ENCODE results near the gene CCDC24.

DNA sequence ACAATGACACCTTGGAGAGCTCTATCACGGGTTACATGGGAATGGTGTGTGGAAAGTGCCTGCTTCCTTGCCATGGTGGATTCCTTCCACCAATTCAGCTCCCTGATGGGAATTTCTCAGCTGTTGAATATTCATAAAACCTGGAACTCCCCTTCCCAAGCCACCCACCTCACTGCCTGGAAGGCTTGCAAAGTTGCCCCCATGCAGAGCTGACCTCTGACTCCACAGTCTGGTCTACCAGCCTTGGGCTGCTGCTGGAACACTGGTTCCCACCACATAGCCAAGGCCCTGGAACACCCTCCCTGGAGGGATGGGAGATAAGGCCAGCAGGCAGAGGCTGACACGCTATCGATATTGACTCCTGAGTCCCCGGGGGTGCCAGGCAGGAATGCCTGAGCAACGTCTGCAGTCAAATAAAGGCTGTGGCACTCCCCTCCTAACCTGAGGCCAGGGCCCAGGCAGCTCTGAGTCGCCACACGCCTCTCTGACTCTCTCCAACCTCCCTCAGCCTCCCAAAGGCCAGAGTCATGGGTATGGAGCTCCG lies 8.8 kb downstream of the CCDC24 start:
- TF ChIP-seq, protein P1, sequence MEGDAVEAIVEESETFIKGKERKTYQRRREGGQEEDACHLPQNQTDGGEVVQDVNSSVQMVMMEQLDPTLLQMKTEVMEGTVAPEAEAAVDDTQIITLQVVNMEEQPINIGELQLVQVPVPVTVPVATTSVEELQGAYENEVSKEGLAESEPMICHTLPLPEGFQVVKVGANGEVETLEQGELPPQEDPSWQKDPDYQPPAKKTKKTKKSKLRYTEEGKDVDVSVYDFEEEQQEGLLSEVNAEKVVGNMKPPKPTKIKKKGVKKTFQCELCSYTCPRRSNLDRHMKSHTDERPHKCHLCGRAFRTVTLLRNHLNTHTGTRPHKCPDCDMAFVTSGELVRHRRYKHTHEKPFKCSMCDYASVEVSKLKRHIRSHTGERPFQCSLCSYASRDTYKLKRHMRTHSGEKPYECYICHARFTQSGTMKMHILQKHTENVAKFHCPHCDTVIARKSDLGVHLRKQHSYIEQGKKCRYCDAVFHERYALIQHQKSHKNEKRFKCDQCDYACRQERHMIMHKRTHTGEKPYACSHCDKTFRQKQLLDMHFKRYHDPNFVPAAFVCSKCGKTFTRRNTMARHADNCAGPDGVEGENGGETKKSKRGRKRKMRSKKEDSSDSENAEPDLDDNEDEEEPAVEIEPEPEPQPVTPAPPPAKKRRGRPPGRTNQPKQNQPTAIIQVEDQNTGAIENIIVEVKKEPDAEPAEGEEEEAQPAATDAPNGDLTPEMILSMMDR (IDR thresholded peaks at IDR 0.05), result no peak
- no peak for TF ChIP-seq POLR2A (IDR thresholded peaks at IDR 0.05)
